SU-DHL-6 (cell line): ENCODE data around the gene PCAT6.

ENCODE experiments used
- EZH2phosphoT487 ChIP-seq: fragments of 200-600 bp; sonication (generic), shearing (Covaris generic); conservative IDR thresholded peaks from 2 replicates; pipeline ENCODE4 v1.6.1; 2018; ENCODE audit warnings: mild to moderate bottlenecking, antibody characterized with exemption, low read length, moderate library complexity, mixed read lengths
- TF ChIP-seq, protein P1 (sequence below): fragments of 200-600 bp; sonication (generic); IDR thresholded peaks from one replicate; pipeline ENCODE4 v1.5.1; 2017; ENCODE audit warnings: antibody characterized with exemption, mild to moderate bottlenecking, low read length, moderate library complexity; ENCODE audit not compliant: insufficient read depth, poor library complexity, severe bottlenecking

DNA sequence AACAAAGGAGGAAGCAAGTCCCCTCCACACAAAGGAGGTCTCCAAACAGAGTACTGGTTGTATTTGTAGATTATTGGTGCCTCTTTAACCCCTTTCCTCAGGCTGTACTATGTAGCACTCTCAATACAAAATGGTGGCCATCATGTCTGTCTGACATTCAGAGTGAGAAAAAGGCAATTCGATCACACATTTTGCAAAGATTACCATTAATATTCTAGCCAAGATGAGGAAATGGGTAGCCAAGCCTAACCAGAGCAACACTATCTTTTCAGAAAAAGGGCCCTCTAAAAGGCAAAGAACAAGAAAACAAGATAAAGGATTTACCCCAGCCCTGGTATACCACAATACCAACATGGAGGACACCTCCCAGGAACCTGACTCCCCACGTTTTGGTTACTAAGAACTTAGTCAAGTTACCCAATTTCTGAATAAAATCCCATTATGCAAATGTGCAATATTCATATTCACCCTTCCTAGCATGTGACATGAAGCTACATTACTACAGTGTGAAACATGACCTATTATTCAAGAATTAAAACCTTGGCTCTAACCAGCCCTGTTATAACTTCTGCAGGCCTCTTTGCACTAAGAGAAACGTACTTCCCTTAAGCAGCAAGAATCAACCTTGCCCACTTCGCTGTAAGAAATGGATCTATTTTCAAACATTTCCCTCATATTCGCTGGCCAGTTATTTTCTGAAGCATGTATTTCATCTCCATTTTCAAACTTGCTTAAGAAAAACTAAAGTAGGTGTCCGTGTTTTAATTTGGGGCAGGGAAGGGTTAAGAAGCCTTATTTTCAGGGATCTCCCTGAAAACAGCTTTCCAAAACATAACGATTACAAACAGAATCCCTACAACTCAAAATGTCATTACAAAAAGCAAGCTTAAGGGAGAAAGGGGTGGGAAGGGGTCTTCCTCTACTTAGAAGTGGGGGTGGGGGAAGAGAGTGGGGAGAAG is 4.6 kb upstream of the PCAT6 start:
- TF ChIP-seq, protein P1, sequence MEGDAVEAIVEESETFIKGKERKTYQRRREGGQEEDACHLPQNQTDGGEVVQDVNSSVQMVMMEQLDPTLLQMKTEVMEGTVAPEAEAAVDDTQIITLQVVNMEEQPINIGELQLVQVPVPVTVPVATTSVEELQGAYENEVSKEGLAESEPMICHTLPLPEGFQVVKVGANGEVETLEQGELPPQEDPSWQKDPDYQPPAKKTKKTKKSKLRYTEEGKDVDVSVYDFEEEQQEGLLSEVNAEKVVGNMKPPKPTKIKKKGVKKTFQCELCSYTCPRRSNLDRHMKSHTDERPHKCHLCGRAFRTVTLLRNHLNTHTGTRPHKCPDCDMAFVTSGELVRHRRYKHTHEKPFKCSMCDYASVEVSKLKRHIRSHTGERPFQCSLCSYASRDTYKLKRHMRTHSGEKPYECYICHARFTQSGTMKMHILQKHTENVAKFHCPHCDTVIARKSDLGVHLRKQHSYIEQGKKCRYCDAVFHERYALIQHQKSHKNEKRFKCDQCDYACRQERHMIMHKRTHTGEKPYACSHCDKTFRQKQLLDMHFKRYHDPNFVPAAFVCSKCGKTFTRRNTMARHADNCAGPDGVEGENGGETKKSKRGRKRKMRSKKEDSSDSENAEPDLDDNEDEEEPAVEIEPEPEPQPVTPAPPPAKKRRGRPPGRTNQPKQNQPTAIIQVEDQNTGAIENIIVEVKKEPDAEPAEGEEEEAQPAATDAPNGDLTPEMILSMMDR: no peak
- no peak for TF ChIP-seq EZH2phosphoT487
